NCI-H1436 treated with DMSO at 0.1 percent for 48 hours (cell line): ENCODE results near the gene MAMSTR.
"Not testable (repeated sequence)": the region's sequence is repeated elsewhere in the genome, so short reads cannot be mapped to it uniquely, and the experiment has no call there.

Experiments used
- DNase-seq: peaks from one replicate; lab custom pipeline; 2025; lab: John Stamatoyannopoulos, UW

Gene MAMSTR

GRCh38 chr19:48685583-48685982 lies 33.9 kb downstream of the MAMSTR start:
- no peak for DNase-seq

DNA sequence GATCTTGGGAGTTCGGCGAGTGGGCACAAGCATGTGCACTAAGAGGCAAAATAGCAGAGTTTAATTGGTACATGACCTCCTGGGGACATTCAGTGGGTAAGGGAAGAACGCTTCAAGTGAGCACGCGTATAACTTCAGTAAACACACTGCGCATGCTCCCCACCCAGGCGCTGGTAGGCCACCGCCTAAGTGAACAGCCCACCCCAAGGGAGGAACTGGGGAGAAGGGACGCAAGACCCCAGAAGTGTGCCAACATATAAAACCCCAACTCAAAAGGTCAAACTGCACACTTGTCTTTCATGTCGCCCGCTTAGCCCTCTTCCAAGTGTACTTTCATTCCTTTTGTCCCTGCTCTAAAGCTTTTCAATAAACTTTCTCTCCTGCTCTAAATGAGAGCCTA lies 36.2 kb downstream of the MAMSTR start:
- no peak for DNase-seq

- DNase-seq, result no peak
Observed at GRCh38 chr19:48681127-48681470, 38.4 kb downstream of the MAMSTR start.

DNA sequence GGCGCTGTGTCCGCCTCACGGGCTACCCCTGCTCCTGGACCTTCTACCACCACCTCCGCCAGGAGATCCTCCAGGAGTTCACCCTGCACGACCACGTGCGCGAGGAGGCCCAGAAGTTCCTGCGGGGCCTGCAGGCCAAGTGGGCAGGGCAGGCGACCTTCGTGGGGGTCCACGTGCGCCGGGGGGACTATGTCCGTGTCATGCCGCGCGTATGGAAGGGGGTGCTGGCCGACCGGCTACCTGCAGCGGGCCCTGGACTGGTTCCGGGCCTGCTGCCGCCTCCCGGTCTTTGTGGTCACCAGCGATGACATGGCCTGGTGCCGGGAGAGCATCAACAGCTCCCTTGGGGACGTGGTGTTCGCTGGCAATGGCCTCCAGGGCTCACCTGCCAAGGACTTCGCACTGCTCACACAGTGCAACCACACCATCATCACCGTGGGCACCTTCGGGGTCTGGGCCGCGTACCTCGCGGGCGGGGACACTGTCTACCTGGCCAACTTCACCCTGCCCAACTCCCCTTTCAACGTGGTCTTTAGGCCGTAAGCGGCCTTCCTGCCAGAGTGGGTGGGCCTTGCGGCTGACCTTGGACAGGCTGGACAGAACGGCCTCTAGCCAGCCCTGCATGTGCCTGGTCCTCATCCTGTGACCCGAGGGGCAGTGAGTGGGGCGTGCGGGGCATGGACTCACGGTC lies 38.9 kb downstream of the MAMSTR start:
- no peak for DNase-seq

DNA sequence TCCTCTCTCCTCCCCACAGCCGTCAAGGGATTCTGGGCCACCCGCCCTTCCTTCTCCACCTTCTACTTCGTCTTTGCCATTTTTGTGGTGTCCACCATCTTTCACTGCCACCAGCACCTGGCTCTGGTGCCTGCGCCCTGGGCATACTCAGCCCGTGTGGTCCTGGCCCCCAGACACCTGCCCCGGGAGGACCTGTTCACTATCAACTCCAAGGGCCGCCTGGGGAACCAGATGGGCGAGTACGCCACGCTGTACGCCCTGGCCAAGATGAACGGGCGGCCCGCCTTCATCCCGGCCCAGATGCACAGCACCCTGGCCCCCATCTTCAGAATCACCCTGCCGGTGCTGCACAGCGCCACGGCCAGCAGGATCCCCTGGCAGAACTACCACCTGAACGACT lies 39.5 kb downstream of the MAMSTR start:
- DNase-seq, result not testable (repeated sequence)

- no peak for DNase-seq
Observed at GRCh38 chr19:48678201-48678600, 41.3 kb downstream of the MAMSTR start.

GRCh38 chr19:48676887-48677286 lies 42.6 kb downstream of the MAMSTR start:
- no peak for DNase-seq

DNA sequence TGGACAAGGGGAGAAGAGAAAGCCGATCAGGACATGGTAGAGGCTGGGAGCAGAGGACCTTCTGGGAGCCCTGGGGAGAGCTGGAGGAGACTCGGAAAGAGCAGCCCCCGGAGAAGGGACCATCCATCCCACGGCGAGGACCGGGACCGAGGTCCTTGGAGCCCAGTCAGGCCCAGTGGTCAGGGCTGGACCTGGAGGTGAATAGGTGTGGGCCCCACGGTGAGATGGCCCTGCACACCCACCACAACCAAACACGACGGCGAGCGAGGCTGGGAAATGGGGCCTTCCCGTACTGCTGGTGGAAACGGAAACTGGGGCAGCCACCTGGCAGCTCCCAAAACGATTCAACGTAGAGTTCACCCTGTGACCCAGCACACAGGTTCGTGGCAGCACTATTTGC lies 43.0 kb downstream of the MAMSTR start:
- no peak for DNase-seq

DNA sequence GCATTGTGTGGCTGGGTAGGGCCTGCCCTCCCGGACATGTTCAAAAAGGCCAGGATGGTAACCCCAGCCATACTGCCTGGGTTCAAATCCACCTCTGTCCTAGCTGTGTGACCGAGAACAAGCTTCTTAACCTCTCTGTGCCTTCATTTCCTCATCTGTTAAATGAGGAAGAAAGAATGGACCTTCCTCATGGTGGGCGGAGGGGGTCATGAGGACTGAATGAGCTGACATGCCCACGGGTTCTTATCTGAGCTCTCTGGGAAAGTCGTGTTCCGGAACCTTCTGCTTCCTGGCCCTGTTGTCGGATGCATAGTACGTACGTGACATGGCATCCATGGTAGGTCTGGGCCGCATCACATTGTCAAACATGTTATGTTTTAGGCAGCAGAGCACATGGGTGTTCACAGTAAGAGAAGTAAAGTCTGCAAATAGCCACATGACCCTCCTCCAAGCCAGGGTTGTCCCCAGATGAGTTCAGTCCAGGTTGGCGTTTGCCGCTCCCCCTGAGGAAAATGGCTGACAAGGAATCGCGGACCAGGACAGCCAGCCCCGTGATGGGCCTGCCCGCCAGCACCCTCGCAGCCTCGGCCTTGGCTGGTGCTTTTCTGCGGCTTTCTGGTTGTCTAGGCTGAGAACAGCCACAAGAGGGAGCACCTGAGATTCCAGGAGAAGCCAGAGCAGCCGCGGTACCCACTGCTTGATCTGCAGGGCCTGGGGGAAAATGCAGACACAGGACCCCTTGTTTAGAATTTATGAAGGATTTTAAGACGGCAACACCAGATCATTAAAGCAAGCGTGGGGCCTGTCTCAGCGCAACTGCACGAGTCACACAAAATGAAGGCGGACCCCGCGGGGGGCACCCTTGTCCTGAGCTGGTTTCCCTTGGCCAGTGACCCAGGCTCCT lies 44.4 kb downstream of the MAMSTR start:
- no peak for DNase-seq

DNA sequence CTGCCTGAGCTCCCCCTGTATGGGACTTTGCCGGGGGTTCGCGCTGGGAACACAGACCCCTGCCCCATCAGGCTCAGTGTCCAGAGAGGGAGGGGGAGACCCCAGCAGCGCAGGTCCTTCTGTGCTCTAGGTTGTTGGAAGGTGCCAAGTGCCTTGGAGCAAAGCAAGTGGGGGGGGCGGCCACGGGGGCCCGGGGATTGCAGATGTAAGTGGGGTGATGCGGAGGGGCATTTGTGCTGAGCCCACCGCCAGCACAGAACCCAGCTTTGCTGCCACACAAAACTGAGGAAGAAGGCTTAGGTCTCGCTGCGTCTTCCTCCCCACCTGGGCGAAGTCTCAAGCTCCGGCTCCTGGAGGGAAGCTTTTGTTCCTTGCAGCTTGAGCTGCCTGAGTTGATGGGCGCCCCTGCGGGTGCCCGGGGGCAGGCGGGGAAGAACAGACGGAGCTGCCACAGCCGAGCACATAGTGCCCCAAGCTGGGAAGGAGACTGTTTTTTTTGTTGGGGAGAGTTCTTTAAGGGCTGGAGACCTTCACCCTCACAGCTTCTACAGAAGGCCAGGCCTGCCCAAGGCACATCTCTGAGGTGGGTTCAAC lies 45.2 kb downstream of the MAMSTR start:
- DNase-seq, result no peak

DNA sequence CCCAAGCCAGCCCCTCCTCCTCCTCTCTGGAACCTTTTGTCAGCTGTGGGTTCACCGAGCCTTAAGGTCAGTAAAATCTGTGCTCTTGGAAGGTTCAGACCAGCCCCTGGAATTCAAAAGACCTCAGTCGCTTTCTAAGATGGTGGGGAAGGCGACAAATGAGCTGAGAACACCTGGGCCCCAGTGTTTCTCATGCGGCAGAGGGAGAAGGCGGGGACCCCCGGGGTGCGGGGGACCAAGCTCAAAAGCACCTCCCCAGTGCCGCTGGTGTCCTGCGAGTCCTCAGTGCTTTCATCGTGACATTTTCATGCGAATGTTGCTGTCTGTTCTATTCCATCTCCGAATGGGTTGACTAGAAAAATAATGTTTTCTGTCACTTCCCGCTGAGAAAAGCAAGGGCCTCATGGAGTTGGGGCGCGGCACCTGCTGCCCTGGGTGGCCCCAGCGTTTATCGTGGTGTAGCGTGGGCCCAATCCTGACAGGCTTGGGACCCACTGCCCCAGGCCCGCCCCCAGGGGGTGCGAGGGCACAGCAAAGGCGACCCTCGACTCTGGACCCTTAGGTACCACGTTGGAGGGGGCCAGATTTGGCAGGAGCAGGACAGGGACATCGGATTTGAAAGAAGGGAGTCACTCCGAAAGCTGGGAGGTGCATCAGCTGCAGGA lies 46.0 kb downstream of the MAMSTR start:
- no peak for DNase-seq

DNA sequence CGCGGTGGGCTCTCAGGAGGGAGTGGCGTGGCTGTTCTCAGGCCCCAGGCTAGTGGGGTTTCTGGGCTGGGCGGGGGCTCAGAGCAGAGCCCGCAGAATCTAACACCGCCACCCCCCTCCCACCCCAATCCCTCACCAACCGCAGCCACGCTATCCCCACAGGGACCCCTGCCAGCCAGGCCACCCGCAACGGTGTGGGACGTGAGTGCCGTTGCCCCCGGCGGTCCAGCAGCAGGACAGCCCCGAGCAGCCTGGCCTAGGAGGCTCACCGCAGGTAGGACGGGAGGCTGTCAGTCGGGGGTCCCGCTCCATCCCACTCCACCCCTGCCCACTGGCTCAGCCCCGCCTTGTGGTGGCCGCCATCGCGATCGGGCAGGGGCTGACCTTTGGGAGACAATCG lies 46.5 kb downstream of the MAMSTR start, which contains the start of gene NTN5:
Gene NTN5 (minus strand): TSS at position 24 of the 400 bp plus-strand sequence. CDS start 2,031 bp downstream, outside the sequence.
- DNase-seq, result no peak

DNA sequence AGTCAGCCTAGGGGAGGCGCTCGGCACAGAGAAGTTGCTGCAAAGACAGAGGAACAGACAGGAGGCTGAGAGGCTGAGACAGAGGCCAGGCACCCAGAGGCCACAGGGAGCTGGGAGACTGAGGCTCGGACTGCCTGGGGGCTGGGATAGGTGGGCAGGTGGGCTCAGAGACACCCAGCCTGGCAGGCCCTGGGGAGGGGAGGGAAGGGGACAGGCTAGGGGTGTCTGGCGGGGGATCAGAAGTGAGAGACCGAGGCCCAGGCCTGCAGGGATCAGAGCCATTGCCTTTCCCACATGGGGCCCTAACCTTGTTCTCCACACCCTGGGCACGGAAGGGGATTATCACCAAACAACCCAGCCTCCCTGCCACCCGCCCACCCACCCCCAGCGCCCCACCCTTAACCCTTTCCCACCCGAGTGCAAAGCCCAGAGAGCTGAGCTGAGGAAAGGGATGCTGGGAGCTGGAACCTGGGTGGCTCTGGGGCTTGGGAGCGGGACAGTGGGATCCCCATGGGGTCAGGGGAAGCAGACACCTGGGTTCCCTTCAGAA lies 48.0 kb downstream of the MAMSTR start:
- DNase-seq, result no peak

DNA sequence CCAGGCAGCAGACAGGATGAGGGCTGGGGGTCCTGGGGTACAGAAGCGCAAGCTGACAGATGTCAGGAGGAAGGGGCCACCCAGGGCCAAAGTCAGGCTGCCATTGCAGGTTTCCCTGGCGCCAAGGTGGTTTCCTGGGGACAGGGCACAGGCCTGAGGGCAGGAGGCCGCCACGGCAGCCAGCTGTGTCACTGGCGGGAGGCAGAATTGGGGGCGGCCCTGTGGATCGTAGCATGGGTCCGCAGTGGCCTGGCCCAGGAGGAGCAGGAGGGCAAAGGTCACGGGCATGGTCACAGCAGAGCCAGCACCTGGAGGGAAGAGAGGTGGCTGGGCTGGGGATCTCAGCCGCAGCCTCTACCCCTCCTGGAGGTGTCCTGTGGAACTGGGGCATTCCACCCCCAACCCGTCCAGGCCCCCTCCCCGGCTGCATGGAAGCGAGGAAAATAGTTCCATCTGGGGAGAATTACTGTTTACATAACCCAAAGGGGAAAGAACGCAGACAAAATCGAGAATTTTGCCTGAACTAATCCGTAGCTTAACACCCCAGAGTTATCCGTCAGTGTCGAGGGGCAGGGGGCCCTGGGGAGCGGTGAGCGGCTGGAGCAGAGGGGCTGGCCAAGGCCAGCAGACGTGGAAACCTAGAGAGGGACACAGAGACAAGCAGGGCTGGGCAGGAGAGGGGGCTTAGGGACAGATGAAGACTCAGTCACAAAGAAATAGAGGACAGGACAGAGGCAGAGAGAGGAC lies 48.7 kb downstream of the MAMSTR start:
- DNase-seq, result no peak

DNA sequence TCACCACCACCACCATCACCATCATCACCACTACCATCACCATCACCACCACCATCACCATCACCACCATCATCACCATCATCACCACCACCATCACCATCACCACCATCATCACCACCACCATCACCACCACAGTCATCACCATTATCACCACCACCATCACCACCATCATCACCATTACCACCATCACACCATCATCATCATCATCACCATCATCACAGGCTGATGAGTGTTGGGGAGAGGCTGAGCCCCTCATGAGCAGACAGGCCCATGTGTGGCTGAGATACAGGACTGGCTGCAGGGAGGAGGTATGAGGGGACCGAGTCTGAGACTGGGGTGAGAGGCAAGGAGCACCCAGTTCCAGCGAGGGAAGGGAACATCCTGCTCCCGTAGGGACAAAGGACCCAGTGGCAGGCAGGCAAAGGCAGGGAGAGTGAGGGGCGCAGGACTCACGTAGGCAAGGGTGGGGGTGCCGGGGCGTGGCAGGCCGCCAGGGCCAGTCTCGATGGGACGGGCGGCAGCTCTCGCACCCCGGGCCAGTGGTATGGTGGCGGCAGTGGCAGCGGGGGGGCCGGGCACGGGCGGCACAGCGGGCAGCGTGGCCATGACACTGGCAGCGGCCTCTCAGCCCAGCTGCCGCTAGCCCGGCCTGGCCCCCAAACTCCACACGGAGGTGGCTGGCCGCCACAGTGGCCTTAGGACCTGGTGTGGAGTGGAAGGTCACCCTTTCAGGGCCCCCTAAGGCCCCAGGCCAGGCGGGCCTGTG lies 49.4 kb downstream of the MAMSTR start:
- DNase-seq, result no peak

DNA sequence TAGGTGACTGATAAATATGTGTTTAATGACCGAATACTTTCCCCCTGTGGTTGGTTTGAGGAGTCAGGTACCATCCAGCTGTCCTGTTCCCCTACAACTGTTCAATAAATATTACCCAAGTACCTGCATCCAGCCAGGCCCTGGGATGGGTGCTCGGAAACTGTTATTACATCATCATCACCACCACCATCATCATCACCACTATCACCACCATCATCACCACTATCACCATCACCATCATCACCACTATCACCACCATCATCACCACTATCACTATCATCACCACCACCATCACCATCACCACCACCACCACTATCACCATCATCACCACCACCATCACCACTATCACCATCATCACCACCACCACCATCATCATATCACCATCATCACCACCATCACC lies 50.8 kb downstream of the MAMSTR start:
- DNase-seq, result no peak

DNA sequence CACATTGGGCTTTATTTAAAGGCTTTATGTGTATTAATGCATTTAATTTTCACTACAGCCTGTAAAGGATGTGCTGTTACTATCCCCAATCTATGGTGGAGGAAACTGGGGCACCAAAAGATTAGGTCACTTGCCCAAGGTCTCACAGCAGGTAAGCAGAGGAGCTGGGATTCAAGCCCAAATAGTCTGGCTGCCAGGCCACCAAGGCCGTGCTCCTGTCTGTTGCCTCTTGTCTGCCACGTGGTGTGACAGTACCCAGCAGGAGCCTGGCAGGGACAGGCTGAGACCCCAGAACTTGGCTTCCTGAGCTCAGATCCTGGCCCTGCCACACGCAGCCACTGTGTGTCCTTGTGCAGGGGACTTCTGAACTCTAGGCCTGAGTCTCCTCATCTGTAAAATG lies 51.2 kb downstream of the MAMSTR start:
- DNase-seq, result no peak

- no peak for DNase-seq
Observed at GRCh38 chr19:48665786-48666185, 53.7 kb downstream of the MAMSTR start.

DNA sequence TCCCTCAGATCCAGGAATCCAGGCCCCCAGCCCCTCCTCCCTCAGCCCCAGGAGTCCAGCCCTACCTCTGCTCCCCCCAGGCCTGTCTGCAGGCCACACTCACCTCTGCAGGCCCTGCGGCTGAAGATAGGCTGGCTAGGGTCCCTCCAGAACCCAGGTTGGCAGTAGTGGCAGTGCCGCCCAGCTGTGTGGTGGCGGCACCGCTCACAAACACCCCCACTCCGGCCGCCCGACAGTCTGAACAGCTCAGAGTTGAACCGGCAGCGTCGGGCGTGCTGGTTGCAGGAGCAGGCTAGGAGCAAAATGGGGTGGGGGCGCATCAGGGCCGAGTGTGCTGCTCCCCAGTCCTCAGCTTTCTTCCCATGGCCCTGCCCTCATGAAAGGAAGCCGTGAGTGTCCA lies 55.0 kb downstream of the MAMSTR start:
- DNase-seq, result no peak

GRCh38 chr19:48663667-48664066 lies 55.9 kb downstream of the MAMSTR start:
- no peak for DNase-seq
